HG03066 (cell line): ENCODE measurements around the gene CA10.

Experiments used
- ATAC-seq: cut with Tn5 transposase; IDR thresholded peaks from one replicate; pipeline ENCODE4 v1.9.1; 2021; ENCODE audit warnings: low read depth; ENCODE audit not compliant: unreplicated experiment

The CA10 gene

GRCh38 chr17:52147872-52148271 lies 10.6 kb downstream of the CA10 start:
- ATAC-seq, result peak; percentile 68

- peak; percentile 64 for ATAC-seq
Observed at GRCh38 chr17:52147431-52147830, 11.1 kb downstream of the CA10 start.

- ATAC-seq, result no peak
Observed at GRCh38 chr17:52145476-52145875, 13.0 kb downstream of the CA10 start.

GRCh38 chr17:52143542-52143941 lies 15.0 kb downstream of the CA10 start:
- no peak for ATAC-seq

GRCh38 chr17:52140601-52141000 lies 17.9 kb downstream of the CA10 start:
- no peak for ATAC-seq

GRCh38 chr17:52138752-52139151 lies 19.8 kb downstream of the CA10 start:
- ATAC-seq, result no peak

GRCh38 chr17:52138350-52138749 lies 20.2 kb downstream of the CA10 start:
- no peak for ATAC-seq

GRCh38 chr17:52136166-52136565 lies 22.3 kb downstream of the CA10 start:
- no peak for ATAC-seq

GRCh38 chr17:52134641-52135040 lies 23.9 kb downstream of the CA10 start:
- no peak for ATAC-seq

- no peak for ATAC-seq
Observed at GRCh38 chr17:52128721-52129120, 29.8 kb downstream of the CA10 start.

GRCh38 chr17:52124993-52125392 lies 33.5 kb downstream of the CA10 start:
- ATAC-seq, result no peak

GRCh38 chr17:52124561-52124960 lies 34.0 kb downstream of the CA10 start:
- no peak for ATAC-seq

GRCh38 chr17:52120465-52120864 lies 38.0 kb downstream of the CA10 start:
- no peak for ATAC-seq

- no peak for ATAC-seq
Observed at GRCh38 chr17:52110923-52111581, 47.5 kb downstream of the CA10 start.

GRCh38 chr17:52106638-52107261 lies 51.8 kb downstream of the CA10 start:
- no peak for ATAC-seq

- ATAC-seq, result no peak
Observed at GRCh38 chr17:52106072-52106471, 52.4 kb downstream of the CA10 start.

- ATAC-seq, result no peak
Observed at GRCh38 chr17:52105591-52105990, 52.9 kb downstream of the CA10 start.

GRCh38 chr17:52096056-52096455 lies 62.5 kb downstream of the CA10 start:
- ATAC-seq, result no peak

GRCh38 chr17:52084176-52084575 lies 74.3 kb downstream of the CA10 start:
- ATAC-seq, result no peak

- ATAC-seq, result no peak
Observed at GRCh38 chr17:52079496-52079895, 79.0 kb downstream of the CA10 start.

- no peak for ATAC-seq
Observed at GRCh38 chr17:52071712-52072111, 86.8 kb downstream of the CA10 start.

GRCh38 chr17:52064791-52065211 lies 93.7 kb downstream of the CA10 start:
- ATAC-seq, result no peak
